ENCODE data around the gene TENT4A.

Gene TENT4A

DNA sequence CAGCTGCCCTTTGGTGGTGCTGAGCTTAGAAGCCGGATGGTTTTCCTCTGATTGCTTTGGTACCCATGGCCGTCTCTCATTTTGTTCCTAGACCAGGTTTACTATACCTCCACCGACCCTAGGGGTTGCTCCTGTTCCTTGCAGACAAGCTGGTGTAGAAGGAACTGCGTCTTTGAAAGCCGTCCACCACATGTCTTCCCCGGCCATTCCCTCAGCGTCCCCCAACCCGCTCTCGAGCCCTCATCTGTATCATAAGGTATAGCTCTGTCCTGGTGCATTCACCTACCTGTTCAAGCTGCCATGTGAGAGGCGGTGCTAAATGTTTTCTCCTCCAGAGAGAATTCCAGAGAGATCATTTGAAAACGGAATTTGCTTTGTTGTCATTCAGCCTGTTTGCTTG lies 39.5 kb downstream of the TENT4A start:
- no peak for DNase-seq (ENCODE audit: low read depth)

DNA sequence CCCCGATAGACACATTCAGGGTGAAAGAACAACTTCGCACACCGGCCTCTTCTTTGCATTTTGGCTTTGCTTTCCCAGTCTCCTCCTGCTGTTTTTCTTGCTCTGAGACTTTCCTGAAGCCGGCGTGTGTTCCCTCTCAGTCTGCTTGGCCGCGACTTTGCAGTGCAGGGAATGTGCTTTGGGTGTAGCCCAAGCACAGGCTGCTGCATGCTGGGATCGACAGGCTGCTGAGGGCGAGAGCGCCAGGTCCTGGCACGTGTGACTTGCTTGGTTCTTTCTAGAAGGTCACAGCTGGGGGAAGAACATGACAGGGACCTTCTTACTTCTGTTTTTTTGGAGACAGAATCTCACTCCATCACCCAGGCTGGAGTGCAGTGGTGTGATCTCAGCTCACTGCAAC lies 40.6 kb downstream of the TENT4A start:
- no peak for DNase-seq (ENCODE audit: low read depth)

GRCh38 chr5:6754766-6755165 lies 41.5 kb downstream of the TENT4A start:
- no peak for DNase-seq (ENCODE audit: low read depth)

- no peak for DNase-seq (ENCODE audit: low read depth)
Observed at GRCh38 chr5:6755519-6755918, 42.3 kb downstream of the TENT4A start.

GRCh38 chr5:6755941-6756340 lies 42.7 kb downstream of the TENT4A start:
- no peak for DNase-seq (ENCODE audit: low read depth)

- no peak for DNase-seq (ENCODE audit: low read depth)
Observed at GRCh38 chr5:6757414-6757969, 44.3 kb downstream of the TENT4A start.

DNA sequence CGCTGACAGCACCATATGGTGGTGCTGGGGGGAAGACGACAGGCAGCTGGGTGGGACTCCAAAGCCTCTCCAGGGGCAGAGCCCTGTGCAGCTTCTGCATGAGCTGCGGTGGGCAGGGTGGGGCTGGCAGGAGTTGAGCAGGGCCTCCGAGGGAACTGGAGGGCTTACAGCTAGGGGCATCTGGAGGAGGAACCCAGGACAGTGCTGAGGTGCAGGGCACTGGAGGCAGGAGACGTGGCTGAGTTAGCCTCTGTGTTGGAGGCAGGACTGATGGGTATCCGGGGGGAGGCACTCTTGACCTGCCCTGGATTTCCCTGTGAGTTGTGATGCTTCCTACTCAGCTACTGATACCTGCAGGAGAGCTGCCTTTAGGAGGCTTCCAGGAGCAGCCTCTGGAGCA lies 45.0 kb downstream of the TENT4A start:
- no peak for DNase-seq (ENCODE audit: low read depth)

DNA sequence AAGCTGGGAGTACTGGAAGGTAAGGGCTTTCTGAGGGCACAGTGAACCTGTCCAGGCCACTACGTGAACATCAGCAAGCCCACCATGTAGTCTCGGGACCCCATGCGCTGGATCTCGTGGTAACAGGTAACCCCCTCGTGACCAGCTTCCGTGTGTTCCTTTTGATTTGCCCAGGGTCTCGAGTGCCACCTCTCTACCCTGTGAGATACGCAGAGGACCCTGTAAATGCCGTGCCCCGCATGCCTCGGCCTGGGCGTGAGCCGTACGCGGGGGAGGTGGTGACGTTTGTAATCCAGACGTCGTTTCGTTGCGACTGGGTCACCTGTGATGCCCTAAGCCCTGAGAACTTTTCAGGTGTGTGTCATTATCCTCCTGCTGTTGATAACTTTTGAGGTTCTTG lies 45.5 kb downstream of the TENT4A start:
- no peak for DNase-seq (ENCODE audit: low read depth)

- no peak for DNase-seq (ENCODE audit: low read depth)
Observed at GRCh38 chr5:6759401-6759800, 46.2 kb downstream of the TENT4A start.

DNA sequence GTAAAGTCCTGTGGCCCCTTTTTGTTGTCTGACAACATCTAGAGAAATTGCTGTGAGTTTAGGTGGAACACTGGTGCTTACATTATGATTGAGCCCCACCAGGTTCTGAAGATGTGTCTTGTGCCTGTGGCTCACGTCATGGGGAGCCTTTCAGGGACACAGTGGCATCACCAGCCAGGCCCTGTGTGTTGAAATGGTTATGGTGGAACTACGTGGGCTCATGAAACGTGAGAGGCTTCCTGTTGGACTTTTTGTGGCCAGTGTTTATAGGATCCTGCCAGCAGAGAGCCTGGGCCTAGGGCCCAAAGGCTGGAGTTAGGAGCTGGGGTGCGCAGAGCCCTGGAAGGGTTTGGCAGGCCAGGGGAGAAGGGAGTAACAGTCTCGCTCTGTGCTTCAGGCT lies 46.8 kb downstream of the TENT4A start:
- DNase-seq (ENCODE audit: low read depth): no peak

DNA sequence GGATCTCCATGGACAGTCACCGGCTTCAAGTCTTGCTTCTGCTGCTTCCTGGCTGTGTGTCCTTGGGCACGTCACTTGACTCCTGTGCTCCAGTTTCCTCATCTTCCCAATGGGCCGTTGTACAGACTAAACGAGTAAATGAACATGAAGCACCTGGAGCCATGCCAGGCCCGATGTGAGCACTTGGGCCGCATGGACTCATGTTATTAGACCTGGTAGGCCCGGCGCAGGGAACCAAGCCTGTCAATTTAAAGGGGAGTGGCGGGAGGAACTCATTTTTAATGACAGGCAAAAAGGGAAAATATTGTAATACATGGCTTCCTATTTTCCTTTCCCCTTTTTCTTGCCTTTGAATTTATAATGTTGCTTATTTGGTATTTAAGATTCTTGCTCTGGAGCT lies 47.5 kb downstream of the TENT4A start:
- DNase-seq (ENCODE audit: low read depth): no peak

GRCh38 chr5:6761333-6761732 lies 48.1 kb downstream of the TENT4A start:
- no peak for DNase-seq (ENCODE audit: low read depth)

- no peak for DNase-seq (ENCODE audit: low read depth)
Observed at GRCh38 chr5:6762116-6762515, 48.9 kb downstream of the TENT4A start.

DNA sequence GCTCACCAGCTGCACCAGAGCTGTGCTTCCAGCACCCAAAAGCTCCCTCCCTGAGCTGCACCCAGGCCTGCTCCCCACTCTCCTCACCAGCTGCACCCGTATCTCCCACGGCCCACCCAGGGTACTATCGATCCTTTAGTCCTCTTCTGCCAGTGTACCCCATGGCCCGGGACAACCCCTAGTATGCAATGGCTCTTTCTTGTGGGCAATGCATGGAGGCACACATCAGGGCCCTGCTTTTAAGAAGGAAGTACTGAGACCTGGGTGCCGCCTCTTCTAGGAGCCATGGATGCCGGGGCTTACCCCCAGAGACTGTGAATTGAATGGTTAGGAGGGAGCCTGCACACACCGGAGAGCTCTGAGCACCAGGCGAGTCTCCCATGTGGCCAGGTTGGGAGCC lies 49.5 kb downstream of the TENT4A start:
- no peak for DNase-seq (ENCODE audit: low read depth)

GRCh38 chr5:6763191-6763590 lies 50.0 kb downstream of the TENT4A start:
- DNase-seq (ENCODE audit: low read depth): no peak

DNA sequence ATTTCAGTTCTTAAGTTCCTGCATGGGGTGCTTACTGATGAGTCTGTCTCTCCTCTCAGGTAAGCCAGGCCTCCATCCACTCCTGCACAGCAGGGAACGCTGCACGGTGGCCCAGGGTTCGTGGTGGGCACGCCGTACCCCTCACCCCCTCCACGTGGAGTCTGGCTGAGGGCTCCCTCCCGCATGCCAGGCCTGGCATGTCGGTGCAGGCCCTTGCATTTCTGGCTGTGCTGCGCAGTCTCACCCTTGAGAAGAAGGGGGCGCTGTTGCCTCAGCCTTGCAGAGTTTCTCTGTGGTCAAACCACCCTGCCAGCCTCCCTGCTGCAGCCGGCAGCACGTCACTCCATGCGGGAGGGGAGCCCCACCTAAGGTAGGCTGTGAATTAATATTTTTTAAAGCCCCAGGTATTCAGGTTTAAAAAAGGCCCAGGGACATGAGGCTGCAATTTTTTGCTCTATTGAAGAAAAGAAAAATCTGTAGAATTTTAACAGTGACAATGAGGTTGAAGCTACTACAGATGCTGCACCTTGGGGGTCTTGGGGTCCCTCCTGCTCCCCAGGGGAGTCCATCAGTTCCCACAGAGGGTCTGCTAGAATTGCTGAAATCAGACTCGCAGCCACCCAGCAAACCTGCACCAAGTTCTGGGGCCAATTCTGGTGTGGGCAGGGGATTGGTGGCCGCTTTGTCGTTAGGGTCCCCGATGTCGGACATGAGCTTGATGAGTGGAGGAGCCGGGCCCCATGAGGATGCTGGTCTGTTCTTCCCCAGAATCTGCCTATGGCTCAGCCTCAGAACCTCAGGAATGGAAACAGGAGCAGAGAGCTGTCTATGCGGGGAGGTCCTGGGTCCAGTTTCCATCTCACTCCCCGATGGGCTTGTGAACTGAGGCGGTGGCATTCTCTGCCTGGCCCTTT lies 52.6 kb downstream of the TENT4A start:
- DNase-seq (ENCODE audit: low read depth): peak; percentile 9

DNA sequence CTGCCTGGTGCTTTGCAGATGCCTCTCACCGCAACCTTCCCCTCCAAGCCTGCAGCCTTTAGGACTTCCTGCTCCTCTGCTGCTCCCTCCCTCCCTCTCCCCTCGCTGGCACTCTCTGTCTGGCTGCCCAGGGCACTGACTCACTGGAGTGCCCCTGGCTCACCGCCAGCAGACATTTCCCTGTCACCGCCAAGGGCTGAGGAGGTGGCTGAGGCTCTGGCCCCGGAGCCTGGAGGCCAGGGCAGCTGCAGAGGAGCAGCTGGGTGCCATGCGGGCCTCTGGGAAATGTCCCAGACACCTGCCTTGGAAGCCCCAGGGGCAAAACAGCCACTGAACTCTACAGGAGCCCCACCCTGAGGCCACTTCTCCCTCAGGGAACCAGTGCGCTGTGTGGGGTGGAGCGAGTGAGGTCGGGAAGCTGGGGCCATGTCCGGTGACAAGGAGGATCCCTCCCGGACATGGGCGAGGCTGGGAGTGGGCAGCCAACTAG lies 53.4 kb downstream of the TENT4A start:
- peak; percentile 18 for DNase-seq (ENCODE audit: low read depth)

GRCh38 chr5:6767481-6768063 lies 54.3 kb downstream of the TENT4A start:
- DNase-seq (ENCODE audit: low read depth): no peak

DNA sequence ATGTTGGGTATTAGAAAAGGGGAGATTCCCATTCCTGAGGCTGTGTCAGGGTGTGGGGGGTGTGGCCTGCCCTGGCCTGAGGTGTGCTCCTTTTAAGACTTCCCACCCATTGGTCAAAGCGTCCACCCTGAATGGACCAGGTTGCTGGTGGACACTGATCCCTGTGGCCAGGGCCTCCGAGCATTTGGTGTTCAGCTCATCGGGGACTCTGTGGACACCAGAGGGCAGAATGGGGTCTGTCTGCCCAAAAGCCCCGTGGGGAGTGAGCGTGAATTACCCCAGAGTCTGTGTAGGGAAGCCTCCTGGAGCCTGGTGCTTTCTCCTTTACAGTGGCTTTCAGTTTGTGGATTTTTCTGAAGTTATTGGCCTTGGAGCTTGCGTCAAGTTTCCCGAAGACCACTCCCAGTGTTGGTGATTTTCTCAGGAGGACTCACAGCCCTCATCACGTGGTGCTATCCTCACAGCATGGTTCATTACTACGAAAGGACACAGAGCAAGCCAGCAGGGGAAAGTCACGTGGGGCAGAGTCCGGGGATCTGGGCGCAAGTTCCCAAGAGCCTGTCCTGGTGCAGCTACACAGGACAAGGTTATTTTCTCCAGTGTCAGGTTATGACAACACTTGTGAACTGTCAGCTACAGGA lies 55.5 kb downstream of the TENT4A start:
- no peak for DNase-seq (ENCODE audit: low read depth)

DNA sequence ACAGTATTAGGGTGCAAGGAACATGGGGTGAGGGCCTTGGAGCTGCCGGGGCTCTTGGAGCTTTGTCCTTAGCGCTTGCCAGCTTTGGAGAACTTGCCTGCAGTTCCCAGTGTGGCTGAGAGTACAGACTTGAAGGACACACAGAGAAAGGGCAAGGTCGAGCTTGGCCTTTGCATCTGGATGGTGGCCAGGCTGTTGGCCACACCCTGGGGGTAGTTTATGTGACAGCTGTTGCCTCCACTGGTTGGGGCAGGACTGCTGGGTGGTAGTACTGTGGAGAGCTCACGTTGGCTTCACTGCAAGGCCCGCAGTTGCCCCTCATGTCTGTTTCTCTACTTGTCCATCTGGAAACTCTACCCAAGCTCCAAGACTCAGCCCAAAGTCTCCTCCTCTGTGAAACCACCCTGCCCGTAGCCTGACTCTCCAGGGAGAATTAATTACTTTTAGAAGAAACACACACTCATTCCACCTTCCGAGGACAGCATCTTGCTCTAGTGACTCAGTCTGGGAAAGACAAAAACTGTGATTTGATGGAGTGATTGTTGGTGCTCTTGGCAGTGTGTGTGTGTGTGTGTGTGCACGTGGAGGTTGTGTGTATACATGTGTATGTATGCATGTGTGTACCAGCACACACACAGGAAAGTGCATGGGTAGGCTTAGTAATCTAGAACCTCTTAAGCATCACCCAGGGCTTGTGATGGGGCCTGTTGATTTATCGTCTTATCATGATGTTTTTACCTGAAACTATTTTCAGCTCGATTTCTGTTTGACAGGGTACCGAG lies 57.8 kb downstream of the TENT4A start:
- no peak for DNase-seq (ENCODE audit: low read depth)

- DNase-seq (ENCODE audit: low read depth): no peak
Observed at GRCh38 chr5:6772886-6773285, 59.7 kb downstream of the TENT4A start.

All from activated gamma-delta T cell treated with anti-CD3 and anti-CD28 coated beads, Interleukin-2, amount 50 U/mL, for 16 hours (primary cell).